SK-N-MC (cell line): ENCODE measurements around the gene PPP1R11.
"Not testable (repeated sequence)": the region's sequence is repeated elsewhere in the genome, so short reads cannot be mapped to it uniquely, and the experiment has no call there.

Experiments
- DNase-seq: peaks from one replicate; pipeline ENCODE4 v3.0.0-alpha.2; 2011; ENCODE audit warnings: low read depth, low spot score
- H3K27ac ChIP-seq: fragments of 200-600 bp; sonication (generic); 2 replicates; pipeline ENCODE4 v1.5.1; 2016; ENCODE audit warnings: mixed run types
- H3K36me3 ChIP-seq: fragments of 200-600 bp; sonication (generic); 2 replicates; pipeline ENCODE4 v1.6.1; 2017; ENCODE audit warnings: antibody characterized with exemption, low read length, mixed read lengths; ENCODE audit not compliant: insufficient read depth
- H3K4me3 ChIP-seq: fragments of 200-600 bp; sonication (generic); 2 replicates; pipeline ENCODE4 v1.5.1; 2016
- H3K9ac ChIP-seq: fragments of 200-600 bp; sonication (generic); 2 replicates; pipeline ENCODE4 v1.8.0; 2017; ENCODE audit warnings: mixed run types, mixed read lengths; ENCODE audit not compliant: insufficient read length
- H3K9me3 ChIP-seq: fragments of 200-600 bp; sonication (generic); 2 replicates; pipeline ENCODE4 v1.6.1; 2017; ENCODE audit warnings: low read depth, mild to moderate bottlenecking, antibody characterized with exemption, low read length, moderate library complexity, mixed read lengths
- EZH2 ChIP-seq: fragments of 200-600 bp; sonication (generic); IDR thresholded peaks from one replicate; pipeline ENCODE4 v1.6.1; 2017; ENCODE audit warnings: antibody characterized with exemption
- FOXP2 ChIP-seq: optimal IDR thresholded peaks from 2 replicates; pipeline ENCODE3; 2011; ENCODE audit warnings: mild to moderate bottlenecking, moderate library complexity; ENCODE audit not compliant: insufficient read depth; ENCODE audit errors: extremely low read length, control extremely low read depth
- POLR2AphosphoS5 ChIP-seq: IDR thresholded peaks from 2 replicates; pipeline ENCODE4 v1.6.1; 2012; ENCODE audit warnings: mild to moderate bottlenecking, low read depth, low read length, borderline replicate concordance

PPP1R11 gene

GRCh38 chr6:30112402-30112994 is 45.5 kb downstream of the PPP1R11 start:
- Histone ChIP-seq H3K4me3 (no peak overlapping the region), H3K9ac (no peak overlapping the region), H3K27ac (no peak overlapping the region), H3K36me3 (no peaks in the 10 kb centered on the region), H3K9me3 (no peaks in the 10 kb centered on the region)
- DNase-seq = no peak
- no peak for TF ChIP-seq POLR2AphosphoS5
- no peak for TF ChIP-seq EZH2
- TF ChIP-seq FOXP2 = no peak

GRCh38 chr6:30113003-30113759 is 46.2 kb downstream of the PPP1R11 start, which contains the start of gene TRIM31:
TSS of gene TRIM31 (minus strand) at chr6:30113090. CDS start at chr6:30112805, 285 bp downstream.
- H3K9me3 ChIP-seq = no peaks in the 10 kb centered on the region
- no peak within 1 kb of the TSS for H3K27ac ChIP-seq
- DNase-seq = no peak
- TF ChIP-seq POLR2AphosphoS5 = no peak
- TF ChIP-seq FOXP2 = no peak
- no peak for TF ChIP-seq EZH2
- H3K36me3 ChIP-seq = no peaks in the 10 kb centered on the region
- no peak within 1 kb of the TSS for H3K9ac ChIP-seq
- no peak within 1 kb of the TSS for H3K4me3 ChIP-seq

- Histone ChIP-seq H3K36me3 (no peaks in the 10 kb centered on the region), H3K9ac (no peak overlapping the region), H3K4me3 (no peak overlapping the region), H3K27ac (no peak overlapping the region), H3K9me3 (no peaks in the 10 kb centered on the region)
- TF ChIP-seq EZH2 (no peak), POLR2AphosphoS5 (no peak), FOXP2 (no peak)
- DNase-seq = no peak
Measured at GRCh38 chr6:30113841-30114240, 46.8 kb downstream of the PPP1R11 start.

GRCh38 chr6:30116724-30117123 is 49.7 kb downstream of the PPP1R11 start:
- TF ChIP-seq FOXP2 (no peak), EZH2 (no peak), POLR2AphosphoS5 (no peak)
- Histone ChIP-seq H3K9me3 (no peaks in the 10 kb centered on the region), H3K27ac (no peak overlapping the region), H3K4me3 (no peak overlapping the region), H3K36me3 (no peaks in the 10 kb centered on the region), H3K9ac (no peak overlapping the region)
- no peak for DNase-seq

GRCh38 chr6:30118691-30119090 is 51.7 kb downstream of the PPP1R11 start:
- not testable (repeated sequence) for H3K27ac ChIP-seq, DNase-seq

More at GRCh38 chr6:30118691-30119090, 51.7 kb downstream of the PPP1R11 start:
- not testable (repeated sequence) for H3K9me3 ChIP-seq, H3K4me3 ChIP-seq, H3K9ac ChIP-seq, H3K36me3 ChIP-seq
